HG03378 (cell line): Measurements from ENCODE around the gene CAMKK1.

ENCODE experiments used
- ATAC-seq: cut with Tn5 transposase; IDR thresholded peaks from one replicate; pipeline ENCODE4 v1.9.1; 2021; ENCODE audit warnings: mild to moderate bottlenecking, moderate library complexity; ENCODE audit not compliant: unreplicated experiment

CAMKK1 gene

DNA sequence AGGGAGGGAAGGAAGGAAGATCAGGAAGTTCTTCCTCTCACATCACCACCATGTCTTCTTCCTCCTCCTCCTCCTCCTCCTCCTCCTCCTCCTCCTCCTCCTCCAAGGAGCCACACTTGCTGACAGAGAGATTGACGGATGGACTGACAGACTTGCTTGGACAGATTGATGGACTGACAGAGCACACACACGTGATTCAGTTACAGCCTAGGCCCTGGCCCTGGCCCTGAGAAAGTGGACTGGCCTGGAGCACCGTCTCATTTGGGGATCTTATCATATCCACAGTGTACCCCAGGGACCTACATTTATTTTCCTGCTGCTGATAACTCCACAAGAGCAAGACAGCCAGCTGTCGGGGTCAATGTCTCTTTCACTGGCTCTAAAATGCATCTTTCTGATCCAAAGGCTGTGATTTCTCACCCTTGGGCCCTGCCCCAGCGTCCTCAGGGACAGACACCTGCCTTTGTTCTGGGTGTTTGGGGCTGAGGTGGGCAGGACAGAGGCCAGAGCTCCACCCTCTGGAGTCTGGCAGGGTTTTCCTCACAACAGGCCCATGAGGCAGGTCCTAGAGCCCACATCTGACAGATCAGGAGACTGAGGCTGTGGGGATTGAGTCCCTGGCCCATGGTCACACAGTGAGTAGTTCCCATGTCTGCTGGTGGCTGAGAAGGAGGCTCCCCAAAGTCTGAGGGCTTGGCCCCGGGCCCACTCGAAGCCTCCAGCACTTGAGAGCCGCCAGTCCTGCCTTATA is 25.7 kb upstream of the CAMKK1 start:
- no peak for ATAC-seq

DNA sequence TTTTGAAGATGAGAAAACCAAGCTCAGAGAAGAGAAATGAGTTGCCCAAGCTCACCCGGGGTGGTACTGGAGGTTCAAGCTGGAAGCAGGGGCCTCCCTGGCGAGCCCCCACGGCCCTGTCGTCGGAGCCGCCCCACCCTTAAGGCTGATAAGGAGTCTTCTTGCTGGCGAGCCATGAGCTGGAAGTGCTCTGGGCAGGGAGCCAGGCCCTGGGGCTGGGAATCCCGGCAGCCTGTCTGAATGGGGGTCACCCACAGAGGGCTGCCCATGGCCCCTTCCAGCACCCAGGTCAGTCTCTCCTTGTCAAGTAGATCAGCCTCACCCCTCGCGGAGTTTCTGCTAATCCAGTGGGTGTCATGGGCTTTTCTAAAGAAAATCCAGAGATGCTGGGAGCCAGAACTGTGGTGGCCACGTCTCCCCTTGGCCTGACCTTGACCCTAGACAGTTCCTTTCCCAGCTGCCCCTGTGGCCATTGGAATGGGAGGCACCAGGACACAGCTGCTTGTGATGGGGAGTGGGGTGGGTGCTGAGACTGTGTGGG is 24.6 kb upstream of the CAMKK1 start:
- ATAC-seq = no peak

DNA sequence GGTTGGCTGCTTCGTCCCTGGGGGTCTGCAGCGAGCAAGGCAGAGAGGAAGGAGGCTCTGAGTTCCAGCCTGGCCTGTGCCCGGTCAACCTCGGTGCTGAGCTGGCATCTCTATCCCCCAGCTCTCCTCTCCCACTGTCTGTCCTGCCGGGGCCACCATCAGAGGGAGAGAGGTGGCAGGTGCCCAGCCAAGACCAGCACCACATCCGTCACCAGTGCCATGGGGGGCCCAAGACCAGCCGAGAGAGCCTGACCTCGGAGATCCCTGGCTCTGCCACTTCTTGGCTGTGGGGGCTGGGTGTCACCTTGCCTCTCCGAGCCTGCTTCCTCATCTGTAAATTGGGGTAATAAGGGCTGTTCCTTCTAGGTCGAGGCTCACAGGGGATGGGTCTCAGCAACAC is 24.0 kb upstream of the CAMKK1 start:
- ATAC-seq = no peak

DNA sequence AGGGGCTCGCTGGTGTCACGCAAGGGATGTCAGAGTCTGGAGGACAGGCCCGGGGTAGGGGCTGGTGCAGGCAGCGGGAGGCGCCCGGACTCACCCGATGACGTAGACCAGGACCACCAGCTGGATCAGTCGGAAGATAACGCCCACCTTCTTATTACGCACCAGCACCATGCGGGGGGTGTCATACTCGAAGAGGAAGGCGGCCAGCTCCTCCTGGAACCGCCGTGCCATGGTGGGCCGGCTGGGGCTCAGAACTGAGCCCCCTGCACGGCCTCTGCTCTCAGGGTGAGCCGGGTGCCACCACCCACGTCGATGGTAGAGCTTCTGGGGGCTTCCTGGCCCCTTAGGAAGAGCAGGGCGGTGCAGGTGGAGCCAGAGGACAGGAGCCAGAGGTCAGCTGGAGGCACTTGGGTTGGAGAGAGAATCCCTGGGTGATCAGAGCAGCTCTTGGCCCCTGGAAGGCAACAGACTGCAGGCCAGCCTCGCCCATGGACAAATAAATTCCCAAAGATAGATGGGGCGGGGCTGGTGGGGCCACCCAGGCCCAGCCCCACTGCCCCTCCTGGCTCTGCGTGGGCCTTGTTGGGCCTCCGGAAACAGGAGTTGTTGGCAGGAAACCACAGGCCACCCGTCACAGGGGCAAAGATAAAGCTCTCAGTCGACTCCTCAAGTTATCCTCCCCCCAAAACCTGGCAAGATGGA is 23.3 kb upstream of the CAMKK1 start, which contains the start of gene P2RX1:
TSS of gene P2RX1 (minus strand) at position 471 of the 702 bp plus-strand sequence. CDS start at position 231, 240 bp downstream.
- no peak for ATAC-seq

DNA sequence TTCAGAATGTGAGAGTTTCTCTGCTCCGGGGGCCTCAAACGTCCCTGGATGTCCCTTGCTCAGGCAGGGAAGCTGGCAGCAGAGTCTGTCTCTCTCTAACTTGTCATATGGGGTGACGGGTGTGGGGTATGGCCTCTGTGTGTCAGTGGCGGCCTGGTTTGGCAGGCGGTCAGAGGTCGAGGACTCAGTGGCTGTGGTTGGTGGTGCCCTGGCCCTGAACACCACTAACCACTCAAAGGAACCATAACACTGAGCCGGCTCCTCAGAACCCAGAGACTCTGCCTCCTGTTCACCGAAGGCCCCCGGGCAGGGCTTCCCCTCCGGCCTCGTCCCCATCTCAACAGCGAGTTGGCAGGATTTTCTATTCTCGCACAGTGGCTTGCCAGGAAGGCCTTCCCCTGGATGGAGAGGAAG is 22.7 kb upstream of the CAMKK1 start:
- ATAC-seq = no peak

DNA sequence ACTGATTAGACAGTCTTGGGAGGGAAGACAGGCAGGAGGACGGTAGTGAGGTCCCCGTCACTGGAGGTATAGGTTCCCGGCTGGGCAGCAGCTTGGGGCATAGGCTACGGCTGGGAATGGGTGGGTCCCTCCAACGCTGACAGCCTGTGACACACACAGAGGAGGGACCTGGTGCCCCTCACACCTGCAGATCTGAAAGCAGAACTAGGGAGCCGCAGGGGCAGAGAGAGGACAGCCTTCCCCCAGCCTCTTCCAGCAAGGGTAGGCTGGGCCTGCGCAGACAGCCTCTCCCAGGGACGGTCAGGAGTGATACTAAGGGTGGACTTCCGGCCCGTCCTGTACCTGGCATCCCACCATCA is 21.4 kb upstream of the CAMKK1 start:
- peak; percentile 26 for ATAC-seq

DNA sequence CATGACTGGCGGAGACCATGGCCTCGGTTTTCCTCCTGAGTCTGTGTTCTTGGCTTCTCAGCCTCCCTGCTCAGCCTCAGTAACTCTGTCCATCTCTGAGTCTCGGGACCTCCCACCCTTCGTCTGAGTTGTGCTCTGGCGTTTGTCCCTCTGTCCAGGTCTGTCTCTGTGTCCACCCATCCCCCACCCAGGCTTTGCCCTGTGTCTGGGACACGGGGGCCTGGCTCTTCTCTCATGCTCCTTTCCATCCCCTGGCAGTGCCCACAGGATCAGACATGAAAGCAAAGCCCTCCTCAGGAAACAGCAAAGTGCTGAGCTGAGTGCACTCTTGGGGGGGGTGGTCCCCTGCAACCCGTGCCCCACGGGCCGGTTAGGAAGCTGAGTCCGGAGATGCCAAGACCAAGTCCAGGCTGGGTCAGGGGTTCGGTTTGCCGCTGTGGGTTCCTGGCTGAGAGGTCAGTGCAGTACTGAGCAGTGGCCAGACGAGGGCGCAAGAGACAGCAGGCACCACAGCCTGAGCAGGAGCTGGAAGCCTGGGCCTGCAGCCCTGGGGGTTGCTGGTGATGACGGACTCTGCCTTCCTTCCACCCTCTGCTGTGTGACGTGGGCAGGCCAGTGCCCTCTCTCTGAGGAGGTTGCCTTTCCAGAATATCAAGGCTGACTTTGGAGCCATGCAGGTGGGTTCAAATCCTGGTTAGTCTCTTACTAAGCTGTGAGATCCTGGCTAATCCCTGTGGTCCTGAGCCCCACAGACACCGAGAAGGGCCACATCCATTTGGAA is 20.9 kb upstream of the CAMKK1 start:
- peak; percentile 39 for ATAC-seq

DNA sequence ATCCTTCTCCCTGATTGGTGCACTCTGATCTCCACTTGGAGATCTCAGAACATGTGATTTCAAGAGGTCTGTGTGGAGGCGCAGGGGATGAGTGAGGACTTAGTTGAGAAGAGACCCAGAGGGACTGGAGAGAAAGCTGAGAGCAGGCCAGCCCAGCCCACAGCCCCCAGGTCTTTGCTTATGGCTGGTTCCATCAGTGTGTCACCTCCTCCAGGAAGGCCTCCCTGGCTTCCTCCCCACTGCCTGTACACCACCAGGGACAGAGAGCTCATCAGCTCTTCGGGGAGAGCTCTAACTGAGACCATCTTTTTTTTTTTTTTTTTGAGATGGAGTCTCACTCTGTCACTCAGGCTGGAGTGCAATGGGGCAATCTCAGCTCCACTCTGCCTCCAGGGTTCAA is 20.0 kb upstream of the CAMKK1 start:
- no peak for ATAC-seq

DNA sequence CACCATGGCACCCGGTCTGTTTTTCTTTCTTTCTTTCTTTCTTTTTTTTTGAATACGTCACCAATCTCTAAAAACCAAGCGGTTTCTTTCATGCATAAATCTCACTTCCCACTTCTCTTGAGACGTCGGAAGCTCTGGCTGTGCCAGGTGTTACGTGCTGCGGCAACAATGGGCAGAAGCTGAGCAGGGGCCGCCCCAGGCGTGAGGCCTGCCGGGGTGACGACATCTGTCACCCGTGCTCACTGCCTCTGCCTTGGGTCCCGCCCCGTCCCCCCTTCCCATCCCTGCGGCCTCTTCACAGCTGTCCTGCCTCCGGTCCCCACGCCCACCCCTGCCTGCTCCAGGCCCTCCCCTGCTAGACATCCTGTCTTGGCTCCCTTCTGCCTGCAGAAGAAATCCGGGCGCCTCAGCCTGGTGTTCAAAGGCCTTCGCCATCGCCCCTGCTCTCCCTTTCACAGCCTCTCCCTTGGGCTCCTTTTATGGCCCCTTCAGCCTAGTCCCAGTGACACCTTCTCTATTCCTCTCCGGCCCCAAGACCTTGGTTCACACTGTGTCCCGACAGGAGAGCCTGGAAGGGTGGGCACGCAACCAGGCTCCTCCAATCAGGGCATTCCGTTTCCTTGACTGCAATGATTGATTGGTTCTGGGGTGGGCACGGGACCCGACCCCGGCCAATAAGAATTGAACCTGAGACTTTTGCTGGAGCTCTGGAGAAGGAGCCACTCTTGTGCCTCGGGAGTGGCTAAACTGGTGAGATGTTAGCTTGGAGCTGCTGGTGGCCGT is 18.6 kb upstream of the CAMKK1 start:
- peak; percentile 55 for ATAC-seq

DNA sequence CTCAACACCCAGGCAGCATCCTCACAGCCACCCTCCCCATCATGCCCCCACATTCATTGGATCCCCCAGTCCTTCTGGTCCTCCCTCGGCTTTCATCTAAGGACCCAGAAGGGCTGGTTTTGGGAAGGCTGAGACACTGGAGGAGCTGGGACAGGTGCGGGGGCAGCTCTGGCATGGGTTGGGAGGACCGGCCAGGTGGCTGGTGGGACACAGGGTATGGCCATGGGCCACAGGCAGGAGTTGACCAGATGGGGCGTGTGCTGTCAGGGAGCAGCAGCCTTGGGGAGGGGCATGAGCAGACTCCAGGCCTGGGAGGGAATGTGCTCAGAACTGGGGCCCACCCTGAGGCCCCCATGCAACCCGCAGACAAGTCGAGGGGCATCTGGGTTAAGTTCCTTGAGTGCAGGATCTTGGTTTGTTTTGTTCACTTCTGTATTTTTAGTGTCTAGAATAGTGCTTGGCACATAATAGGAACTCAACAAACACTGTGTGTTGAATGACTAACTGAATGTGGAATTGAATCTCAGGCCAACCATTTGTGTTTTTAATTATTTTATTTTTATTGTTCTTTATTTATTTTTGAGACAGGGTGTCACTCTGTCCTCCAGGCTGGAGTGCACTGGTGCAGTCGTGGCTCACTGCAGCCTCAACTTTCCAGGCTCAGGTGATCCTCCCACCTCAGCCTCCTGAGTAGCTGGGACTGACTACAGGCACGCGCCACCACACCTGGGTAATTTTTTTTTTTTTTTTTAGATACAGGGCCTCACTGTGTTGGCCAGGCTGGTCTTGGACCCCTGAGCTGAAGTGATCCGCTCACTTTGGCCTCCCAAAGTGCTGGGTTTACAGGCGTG is 17.8 kb upstream of the CAMKK1 start:
- ATAC-seq = no peak

DNA sequence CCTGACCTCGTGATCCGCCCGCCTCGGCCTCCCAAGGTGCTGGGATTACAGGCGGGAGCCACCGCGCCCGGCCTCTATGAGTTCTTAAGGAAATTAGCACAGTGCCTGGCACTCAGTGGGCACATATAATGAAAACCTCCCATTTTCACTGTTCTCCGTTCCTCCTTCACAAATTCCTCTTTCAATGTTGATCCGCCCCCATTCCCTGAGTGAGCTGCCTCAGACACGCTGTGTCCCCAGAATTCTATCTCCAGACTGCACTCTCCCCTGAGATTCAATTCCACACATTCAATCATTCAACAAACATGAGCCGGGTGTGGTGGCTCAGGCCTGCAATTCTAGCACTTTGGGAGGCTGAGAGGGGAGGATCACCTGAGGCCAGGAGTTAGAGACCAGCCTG is 16.4 kb upstream of the CAMKK1 start:
- no peak for ATAC-seq

DNA sequence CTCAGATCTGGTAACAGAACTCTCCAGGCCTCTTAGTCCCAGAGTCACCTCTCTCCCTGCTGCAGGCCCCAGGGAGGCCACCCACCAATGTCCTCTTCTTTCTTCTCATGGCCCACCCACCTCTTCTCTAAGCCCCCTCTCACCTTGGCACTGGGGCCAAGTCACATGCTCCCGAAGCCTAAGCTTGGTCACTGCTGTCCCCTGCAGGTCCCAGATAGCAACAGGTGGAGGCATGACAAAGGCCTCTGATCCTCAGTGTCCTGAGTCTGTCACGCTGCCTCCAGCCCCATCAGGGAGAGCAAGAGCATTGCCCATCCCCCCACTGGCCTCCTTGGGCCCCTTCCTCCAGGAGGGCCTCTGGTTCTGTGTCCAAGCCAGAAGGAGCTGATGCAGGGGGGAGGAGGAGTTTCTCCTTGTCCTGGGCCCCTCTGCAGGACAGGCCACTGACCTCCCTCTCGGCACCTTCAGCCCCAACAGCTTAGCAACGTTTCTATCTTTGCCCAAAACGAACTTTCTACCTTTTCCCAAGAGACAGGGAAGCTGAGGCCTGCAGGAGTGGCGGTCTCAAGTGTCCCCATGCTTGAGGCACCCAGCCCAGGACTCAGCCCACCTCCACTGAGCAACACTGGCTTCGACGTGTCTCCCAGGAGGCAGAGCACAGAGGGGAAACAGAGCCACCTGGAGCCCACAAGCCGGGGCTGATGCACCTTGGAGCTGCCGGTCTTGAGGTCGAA is 14.8 kb upstream of the CAMKK1 start:
- no peak for ATAC-seq

DNA sequence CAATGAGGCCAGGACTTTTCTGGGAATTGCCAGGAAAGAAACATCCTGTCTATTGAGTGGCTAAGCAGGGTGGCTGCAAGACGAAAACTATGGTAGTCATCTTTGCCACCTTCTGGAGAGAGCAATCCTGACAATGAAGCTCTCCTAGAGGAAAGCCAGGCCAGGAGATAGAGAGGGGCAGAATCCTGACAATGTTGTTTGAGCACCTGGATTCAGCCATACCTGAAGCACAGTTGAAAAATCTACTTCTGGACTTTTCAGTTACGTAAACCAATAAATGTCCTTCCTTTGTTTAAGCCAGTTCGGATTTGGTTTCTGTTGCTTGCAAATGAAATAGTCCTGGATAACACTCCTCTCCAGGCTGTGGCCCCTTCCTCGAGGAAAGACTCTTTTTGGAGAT is 14.0 kb upstream of the CAMKK1 start:
- ATAC-seq = no peak

DNA sequence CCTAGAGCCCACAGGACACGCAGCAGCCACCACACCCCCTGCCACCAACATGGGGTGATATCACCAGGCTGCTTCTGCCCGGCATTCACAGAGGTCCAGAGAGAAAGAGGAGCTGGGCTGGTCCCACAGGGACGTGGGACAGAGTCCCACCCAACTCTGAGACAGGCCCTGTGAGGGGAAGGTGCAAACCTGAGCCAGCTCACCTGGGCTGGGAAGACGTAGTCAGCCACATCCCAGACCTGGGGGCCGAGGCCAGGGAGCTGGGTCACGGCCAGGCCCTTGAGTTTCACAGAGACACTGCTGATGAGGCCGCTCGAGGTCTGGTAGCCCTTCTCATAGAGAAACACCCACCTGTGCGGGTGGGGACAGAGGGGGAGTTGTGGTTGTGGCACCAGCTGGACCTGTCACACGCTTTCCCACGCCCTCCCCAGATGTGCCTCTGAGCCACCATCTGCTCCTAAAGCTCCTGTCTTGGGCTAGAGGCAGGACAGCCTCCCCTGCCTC is 12.2 kb upstream of the CAMKK1 start:
- ATAC-seq = no peak

DNA sequence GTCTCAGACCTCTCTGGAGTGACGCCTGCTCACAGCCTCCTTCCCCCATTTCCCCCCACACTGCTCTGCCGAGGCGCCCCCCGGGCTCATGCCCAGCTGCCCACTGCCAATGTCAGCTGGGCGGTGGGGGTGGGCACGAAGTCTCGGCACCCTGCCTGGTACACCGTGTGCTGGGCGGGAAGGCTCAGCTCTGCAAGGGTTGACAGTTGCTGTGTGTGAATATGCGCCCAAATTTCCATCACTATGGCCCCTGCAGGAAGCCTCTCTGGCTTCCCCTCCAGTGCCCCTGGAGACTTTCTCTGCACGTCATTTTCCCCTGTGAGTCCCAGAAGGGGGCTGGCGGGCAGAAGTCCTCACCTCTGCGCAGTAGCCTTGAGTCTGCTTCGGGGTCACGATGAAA is 11.6 kb upstream of the CAMKK1 start:
- ATAC-seq = no peak

DNA sequence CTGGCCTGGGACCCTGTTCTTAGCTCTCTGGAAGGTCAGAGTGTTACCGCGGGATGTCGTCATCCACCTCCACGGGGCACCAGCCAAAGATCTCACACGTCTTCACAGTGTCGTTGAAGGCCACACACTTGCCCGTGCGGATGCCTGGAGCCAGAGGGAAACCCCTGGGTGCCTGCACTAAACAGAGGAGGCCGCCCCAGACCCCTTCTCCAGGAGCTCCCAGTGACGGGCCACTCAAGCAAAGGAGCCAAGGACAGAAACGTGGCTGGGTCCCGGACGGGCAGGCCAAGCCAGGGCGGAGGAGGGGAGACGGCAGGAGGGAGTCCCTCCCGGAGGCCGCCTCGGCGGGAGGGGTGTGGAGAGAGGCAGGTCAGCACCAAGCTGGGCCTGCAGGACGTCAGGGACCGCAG is 11.0 kb upstream of the CAMKK1 start:
- ATAC-seq = no peak

DNA sequence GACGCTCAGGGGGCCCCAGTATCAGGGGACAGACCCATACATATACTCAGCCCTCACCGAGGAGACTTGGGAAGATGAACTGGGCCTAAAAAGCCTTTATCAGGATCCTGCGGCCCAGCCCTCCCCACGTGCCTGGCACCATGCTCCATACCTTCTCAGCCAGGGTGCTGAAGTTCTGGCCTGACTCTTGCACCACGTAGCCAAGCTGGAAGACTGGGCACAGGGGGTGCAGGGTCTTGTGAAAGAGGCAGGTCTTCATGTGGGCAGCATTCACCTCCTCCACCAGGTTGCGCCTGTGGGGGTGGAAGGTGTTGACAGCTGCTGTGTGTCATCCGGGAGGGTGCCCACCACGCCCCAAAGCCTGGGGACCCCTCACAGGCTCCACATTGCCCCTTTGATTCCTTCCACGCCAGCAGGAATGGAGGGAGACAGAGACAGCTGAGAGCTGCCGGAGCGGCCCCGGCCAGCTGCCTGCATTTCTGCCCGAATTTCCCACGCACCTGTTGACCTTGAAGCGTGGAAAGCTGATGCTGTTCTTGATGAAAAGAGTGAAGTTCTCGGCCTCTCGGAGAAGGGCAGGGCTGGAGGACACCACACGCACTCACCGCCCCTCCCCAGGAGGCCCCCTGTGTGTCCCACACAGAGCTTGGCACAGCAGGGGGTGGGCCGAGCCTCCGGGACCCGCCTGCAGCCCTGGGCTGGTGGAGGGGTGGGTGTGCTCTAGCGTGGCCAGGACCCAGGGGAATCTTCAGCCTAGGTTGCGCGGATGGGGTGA is 10.4 kb upstream of the CAMKK1 start:
- ATAC-seq = no peak

DNA sequence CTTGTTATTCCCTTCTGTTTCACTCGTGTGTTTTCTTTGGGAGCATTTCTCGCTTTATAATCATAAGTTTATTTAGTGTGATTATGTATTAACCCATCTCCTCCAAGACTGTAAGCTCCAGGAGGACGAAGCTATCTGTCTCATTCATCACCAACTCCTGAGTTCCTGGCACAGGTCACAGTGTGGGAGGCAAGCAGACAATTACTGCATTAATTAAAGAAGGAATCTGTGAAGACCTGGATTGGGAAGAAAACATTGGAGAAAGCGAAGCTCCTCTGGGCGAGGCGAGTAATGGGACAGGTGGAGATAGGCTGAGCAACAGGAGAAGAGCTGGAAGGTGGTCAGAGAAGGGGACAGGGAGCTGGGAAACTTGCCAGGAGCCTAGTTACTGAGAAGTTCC is 7.8 kb upstream of the CAMKK1 start:
- no peak for ATAC-seq
